Epithelial cell of esophagus (primary cell): ENCODE results near the gene GPR65.

Experiments used
- DNase-seq: peaks from one replicate; pipeline ENCODE4 v3.0.0; 2010; ENCODE audit warnings: low read depth
- H3K4me3 ChIP-seq: 2 replicates; pipeline ENCODE4 v1.5.1; 2011; ENCODE audit warnings: mild to moderate bottlenecking, low read length, control low read depth
- TF ChIP-seq, protein P1 (sequence below): IDR thresholded peaks from 2 replicates; pipeline ENCODE4 v1.5.1; 2011; ENCODE audit warnings: low read depth, mild to moderate bottlenecking, low read length, control low read depth, inconsistent platforms; ENCODE audit not compliant: insufficient read depth; ENCODE audit errors: missing control alignments

The GPR65 gene

DNA sequence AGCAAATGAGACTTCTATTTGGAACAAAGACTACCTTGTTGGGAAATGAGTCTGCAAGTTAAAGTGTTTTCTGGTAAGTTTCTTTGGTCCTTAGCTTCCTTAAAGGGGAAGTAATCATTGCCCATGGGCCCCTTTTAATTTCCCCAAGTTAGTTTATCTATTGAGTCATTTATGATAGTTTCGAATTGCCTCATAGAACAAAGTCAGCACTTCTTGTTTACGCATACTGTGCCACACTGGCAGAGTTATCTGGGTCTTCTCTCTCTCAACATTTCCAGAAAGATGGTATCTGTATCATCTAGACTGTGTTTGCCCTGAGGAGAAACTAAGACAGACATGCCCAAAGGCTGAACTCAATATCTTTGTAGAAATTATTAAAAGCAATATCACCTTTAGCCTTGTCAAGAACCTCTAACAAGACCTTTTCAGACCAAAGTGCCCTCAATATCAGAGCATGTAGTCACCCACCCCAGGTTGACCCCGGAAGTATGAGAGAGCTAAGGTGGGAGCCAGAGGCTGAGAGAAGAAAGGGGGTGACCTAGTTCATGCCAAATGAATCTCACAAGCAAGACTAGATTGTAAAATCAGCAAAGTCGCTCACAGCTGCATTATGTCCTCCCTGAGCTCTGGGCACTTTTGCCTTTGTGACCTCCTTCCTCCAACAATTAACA is 40.0 kb downstream of the GPR65 start:
- no peak overlapping the region for H3K4me3 ChIP-seq
- DNase-seq: no peak
- TF ChIP-seq, protein P1, sequence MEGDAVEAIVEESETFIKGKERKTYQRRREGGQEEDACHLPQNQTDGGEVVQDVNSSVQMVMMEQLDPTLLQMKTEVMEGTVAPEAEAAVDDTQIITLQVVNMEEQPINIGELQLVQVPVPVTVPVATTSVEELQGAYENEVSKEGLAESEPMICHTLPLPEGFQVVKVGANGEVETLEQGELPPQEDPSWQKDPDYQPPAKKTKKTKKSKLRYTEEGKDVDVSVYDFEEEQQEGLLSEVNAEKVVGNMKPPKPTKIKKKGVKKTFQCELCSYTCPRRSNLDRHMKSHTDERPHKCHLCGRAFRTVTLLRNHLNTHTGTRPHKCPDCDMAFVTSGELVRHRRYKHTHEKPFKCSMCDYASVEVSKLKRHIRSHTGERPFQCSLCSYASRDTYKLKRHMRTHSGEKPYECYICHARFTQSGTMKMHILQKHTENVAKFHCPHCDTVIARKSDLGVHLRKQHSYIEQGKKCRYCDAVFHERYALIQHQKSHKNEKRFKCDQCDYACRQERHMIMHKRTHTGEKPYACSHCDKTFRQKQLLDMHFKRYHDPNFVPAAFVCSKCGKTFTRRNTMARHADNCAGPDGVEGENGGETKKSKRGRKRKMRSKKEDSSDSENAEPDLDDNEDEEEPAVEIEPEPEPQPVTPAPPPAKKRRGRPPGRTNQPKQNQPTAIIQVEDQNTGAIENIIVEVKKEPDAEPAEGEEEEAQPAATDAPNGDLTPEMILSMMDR: no peak

GRCh38 chr14:88045705-88046104 is 40.8 kb downstream of the GPR65 start:
- TF ChIP-seq, protein P1: no peak
- DNase-seq: no peak
- no peak overlapping the region for H3K4me3 ChIP-seq

GRCh38 chr14:88048351-88048750 is 43.4 kb downstream of the GPR65 start:
- no peak overlapping the region for H3K4me3 ChIP-seq
- no peak for DNase-seq
- TF ChIP-seq, protein P1: no peak

DNA sequence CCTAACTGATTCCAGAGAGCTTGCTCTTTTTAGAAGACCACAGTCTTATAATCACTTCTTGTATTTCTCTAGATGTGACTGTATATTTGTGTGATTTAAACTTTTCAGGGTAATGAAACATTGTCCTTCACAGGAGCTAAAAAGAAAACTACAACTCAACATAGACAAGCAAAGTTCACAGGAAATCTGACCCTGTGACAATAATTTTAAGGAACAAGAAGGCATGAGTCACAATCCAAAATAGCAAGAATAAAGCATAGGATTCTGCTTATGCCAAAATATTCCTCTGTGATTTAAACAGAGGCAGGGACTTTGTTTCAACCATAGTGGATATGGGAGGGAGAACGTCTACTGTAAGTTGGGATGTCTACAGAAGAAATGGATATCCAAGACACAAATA is 44.3 kb downstream of the GPR65 start:
- TF ChIP-seq, protein P1: no peak
- no peak for DNase-seq

GRCh38 chr14:88049936-88050335 is 45.0 kb downstream of the GPR65 start:
- no peak overlapping the region for H3K4me3 ChIP-seq
- TF ChIP-seq, protein P1: no peak
- no peak for DNase-seq

More for the DNA sequence above, 44.3 kb downstream of the GPR65 start:
- H3K4me3 ChIP-seq: no peak overlapping the region

DNA sequence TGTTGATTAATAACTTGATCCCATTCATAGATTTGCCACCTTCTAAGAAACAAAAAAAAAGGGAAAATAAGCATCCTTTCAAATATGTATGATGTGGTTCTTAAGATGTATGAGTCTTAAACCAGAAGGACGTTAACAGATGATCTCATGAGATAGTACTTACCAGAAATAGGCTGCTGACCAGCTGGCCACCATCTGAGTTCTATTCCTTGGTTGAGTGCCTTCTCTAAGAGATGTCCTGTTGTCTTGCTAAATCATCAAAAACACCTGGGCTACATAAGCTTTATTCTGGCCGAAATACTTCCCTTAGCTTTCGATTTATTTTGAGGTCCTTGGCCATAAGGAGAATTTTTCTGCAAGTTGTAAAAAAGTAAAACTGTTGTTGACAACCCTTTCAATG is 55.6 kb downstream of the GPR65 start:
- no peak overlapping the region for H3K4me3 ChIP-seq
- TF ChIP-seq, protein P1: no peak
- DNase-seq: no peak

DNA sequence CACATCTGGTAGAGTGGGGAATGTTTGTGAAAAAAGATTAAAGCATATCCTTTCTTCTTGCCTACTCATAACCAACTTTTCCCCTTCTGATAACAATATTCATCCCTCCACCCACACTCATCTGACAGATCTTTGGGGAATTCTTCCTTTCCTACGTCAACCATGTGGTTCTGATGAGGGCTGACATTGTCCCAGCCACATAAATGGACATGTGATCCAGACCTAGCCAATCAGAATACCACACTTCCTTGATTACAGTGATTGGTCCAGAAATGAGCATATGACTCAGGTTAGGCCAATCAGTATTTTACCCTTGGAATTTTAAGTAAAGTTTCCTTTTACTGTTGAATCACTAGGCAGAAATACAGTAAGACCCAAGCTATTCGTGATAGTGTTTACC is 58.9 kb downstream of the GPR65 start:
- DNase-seq: no peak
- TF ChIP-seq, protein P1: no peak
- H3K4me3 ChIP-seq: no peak overlapping the region
